ENCODE results near the gene MRO. TPM values are rescaled to one million over a fixed set of nuclear protein-coding genes. Genes with fewer than 3 reads are reported as not detected.
"Not testable (repeated sequence)": the region's sequence is repeated elsewhere in the genome, so short reads cannot be mapped to it uniquely, and the experiment has no call there.

MRO gene
- total RNA-seq: 1 to 10 TPM; 3.4 to 5.1 TPM
- long read RNA-seq: 0 reads

GRCh38 chr18:50819728-50820378 lies at the start of gene MRO:
TSS of gene MRO (minus strand) at chr18:50820016. CDS start at chr18:50809400, 10,616 bp downstream.
- intact Hi-C loops (cut with DNase I): loop anchor here in 1 of 2 donors (5.0 kb wide), 2 partner anchors 47 to 232 kb away; no protein-coding TSS in a partner anchor
- ATAC-seq: peak; percentile 96

GRCh38 chr18:50869150-50869549 lies 49.3 kb upstream of the MRO start:
- intact Hi-C loops (cut with DNase I): loop anchor here in 1 of 2 donors (5.0 kb wide), 1 partner anchor 47 kb away; the partner anchor contains the start of gene MRO
- ATAC-seq (no peak), DNase-seq (no peak)

More at GRCh38 chr18:50819728-50820378, at the start of gene MRO:
- DNase-seq: peak; percentile 88

GRCh38 chr18:50866765-50867164 lies 46.9 kb upstream of the MRO start:
- no peak for DNase-seq
- ATAC-seq: peak in 1 of 2 donors; percentile 85
- intact Hi-C loops (cut with DNase I): loop anchor here in 1 of 2 donors (5.0 kb wide), 1 partner anchor 44 kb away; the partner anchor contains the start of gene MRO

GRCh38 chr18:50863840-50864375 lies 44.1 kb upstream of the MRO start:
- no peak for ATAC-seq
- intact Hi-C loops (cut with DNase I): no loop called here
- DNase-seq: no peak

- DNase-seq: no peak
- intact Hi-C loops (cut with DNase I): no loop called here
- ATAC-seq: peak in 1 of 2 donors; percentile 78
These were observed 42.6 kb upstream of the MRO start for GRCh38 chr18:50862401-50862800.

- intact Hi-C loops (cut with DNase I): no loop called here
- ATAC-seq: peak in 1 of 2 donors; percentile 46
- no peak for DNase-seq
These were observed 41.8 kb upstream of the MRO start for GRCh38 chr18:50861617-50862016.

- DNase-seq (no peak), ATAC-seq (no peak)
- intact Hi-C loops (cut with DNase I): no loop called here
These were observed 40.2 kb upstream of the MRO start for GRCh38 chr18:50859793-50860555.

GRCh38 chr18:50857694-50858093 lies 37.9 kb upstream of the MRO start:
- ATAC-seq (no peak), DNase-seq (no peak)
- intact Hi-C loops (cut with DNase I): no loop called here

- DNase-seq; ATAC-seq; intact Hi-C loops (cut with DNase I): not testable (repeated sequence)
These were observed 37.4 kb upstream of the MRO start for GRCh38 chr18:50857166-50857565.

- intact Hi-C loops (cut with DNase I): no loop called here
- ATAC-seq: no peak
- DNase-seq: no peak
These were observed 36.4 kb upstream of the MRO start for GRCh38 chr18:50855976-50856757.

- ATAC-seq (peak; percentile 42 to 91), DNase-seq (peak; percentile 35)
- intact Hi-C loops (cut with DNase I): no loop called here
These were observed 34.1 kb upstream of the MRO start for GRCh38 chr18:50853863-50854271.

- DNase-seq (no peak), ATAC-seq (no peak)
These were observed 30.7 kb upstream of the MRO start for GRCh38 chr18:50850307-50851065.

GRCh38 chr18:50849419-50849821 lies 29.6 kb upstream of the MRO start:
- intact Hi-C loops (cut with DNase I): no loop called here
- no peak for ATAC-seq
- no peak for DNase-seq

More at GRCh38 chr18:50850307-50851065, 30.7 kb upstream of the MRO start:
- intact Hi-C loops (cut with DNase I): no loop called here

- ATAC-seq (no peak), DNase-seq (no peak)
- intact Hi-C loops (cut with DNase I): no loop called here
These were observed 29.2 kb upstream of the MRO start for GRCh38 chr18:50848991-50849390.

- DNase-seq: no peak
- intact Hi-C loops (cut with DNase I): no loop called here
- peak; percentile 43 to 45 for ATAC-seq
These were observed 28.3 kb upstream of the MRO start for GRCh38 chr18:50848061-50848551.

GRCh38 chr18:50847192-50847591 lies 27.4 kb upstream of the MRO start:
- ATAC-seq: peak in 1 of 2 donors; percentile 71
- DNase-seq: no peak
- intact Hi-C loops (cut with DNase I): no loop called here

GRCh38 chr18:50844960-50845359 lies 25.1 kb upstream of the MRO start:
- ATAC-seq (no peak), DNase-seq (no peak)
- intact Hi-C loops (cut with DNase I): no loop called here

GRCh38 chr18:50844554-50844953 lies 24.7 kb upstream of the MRO start:
- intact Hi-C loops (cut with DNase I): no loop called here
- no peak for ATAC-seq
- no peak for DNase-seq

All from left cardiac atrium (tissue), 4 donors.